Endothelial cell of umbilical vein (primary cell): Measurements from ENCODE around the gene BTN3A1. TPM values are rescaled to one million over a fixed set of nuclear protein-coding genes. Genes with fewer than 3 reads are reported as not detected.

Experiments used
- BruUV-seq: library from RNA; stranded (reverse); fragments of 400-500 nt; replicated peaks from 2 replicates; lab custom pipeline; 2021; lab: Mats Ljungman, UMichigan
- CTCF ChIA-PET: fragments of 300-600, 350-600 bp; sonication (Branson Sonifier 250); formaldehyde crosslinking; loops from one replicate; lab custom pipeline; 2021; ENCODE audit warnings: antibody characterized with exemption, inconsistent platforms; lab: Charles Lee
- POLR2A ChIA-PET: fragments of 300-600, 350-600 bp; sonication (Branson Sonifier 250); formaldehyde crosslinking; loops from one replicate; lab custom pipeline; 2021; ENCODE audit warnings: antibody characterized with exemption, inconsistent platforms; lab: Charles Lee
- DNase-seq: peaks from one replicate; pipeline ENCODE4 v3.0.0-alpha.2; 2011; ENCODE audit warnings: low read depth, low spot score
- FAIRE-seq: peaks from 2 replicates; lab custom pipeline; 2011; peaks lifted over from hg19 to GRCh38; lab: Jason Lieb, UNC
- H2AFZ ChIP-seq: 2 replicates; pipeline ENCODE4 v1.6.0; 2012; ENCODE audit warnings: low read depth, low read length, control low read depth, inconsistent platforms
- H3K27ac ChIP-seq: 2 replicates; pipeline ENCODE4 v1.5.1; 2011; ENCODE audit warnings: low read depth, mild to moderate bottlenecking, control low read depth, low read length, moderate library complexity; ENCODE audit not compliant: insufficient read depth
- H3K27me3 ChIP-seq, 2 experiments: 2 replicates each; pipeline versions ENCODE4 v1.6.0 to v1.6.1; 2011; ENCODE audit warnings: low read length in 2 of 2, mixed read lengths in 1 of 2; ENCODE audit not compliant: control insufficient read depth in 2 of 2, insufficient read depth in 2 of 2
- H3K36me3 ChIP-seq, 2 experiments: 2 replicates in 1 of 2; 3 replicates in 1 of 2; pipeline ENCODE4 v1.5.1; 2011; ENCODE audit warnings: low read length in 2 of 2, mild to moderate bottlenecking in 1 of 2, moderate library complexity in 1 of 2; ENCODE audit not compliant: control insufficient read depth in 2 of 2, insufficient read depth in 2 of 2; ENCODE audit errors: extremely low read depth in 1 of 2
- H3K4me1 ChIP-seq: 3 replicates; pipeline ENCODE4 v1.5.1; 2011; ENCODE audit warnings: mild to moderate bottlenecking, low read length; ENCODE audit not compliant: control insufficient read depth, insufficient read depth; ENCODE audit errors: extremely low read depth
- H3K4me2 ChIP-seq: 2 replicates; pipeline ENCODE4 v1.6.1; 2011; ENCODE audit warnings: low read length, control low read depth, mixed read lengths; ENCODE audit not compliant: insufficient read depth
- H3K4me3 ChIP-seq, 3 experiments: fragments of 200-600 bp in 1 of 3; sonication (generic), shearing (Covaris generic) in 1 of 3; replicated peaks in 1 of 3; 2 replicates each; pipeline ENCODE4 v1.5.1; 2011 to 2016; ENCODE audit warnings: control low read depth in 3 of 3, low read length in 3 of 3, mild to moderate bottlenecking in 2 of 3, inconsistent platforms in 1 of 3, low read depth in 1 of 3, moderate library complexity in 1 of 3; ENCODE audit not compliant: insufficient read depth in 1 of 3
- H3K79me2 ChIP-seq: 2 replicates; pipeline ENCODE4 v1.6.0; 2012; ENCODE audit warnings: low read length, inconsistent platforms; ENCODE audit not compliant: control insufficient read depth, insufficient read depth
- H3K9ac ChIP-seq: replicated peaks from 2 replicates; pipeline ENCODE3; 2011; ENCODE audit warnings: low read length, control low read depth; ENCODE audit not compliant: insufficient read depth; ENCODE audit errors: extremely low read depth
- H3K9me1 ChIP-seq: replicated peaks from 3 replicates; pipeline ENCODE4 v1.6.0; 2011; ENCODE audit warnings: mild to moderate bottlenecking, low read length; ENCODE audit not compliant: control insufficient read depth, insufficient read depth; ENCODE audit errors: extremely low read depth
- H3K9me3 ChIP-seq: replicated peaks from 2 replicates; pipeline ENCODE4 v1.5.1; 2012; ENCODE audit warnings: low read length, inconsistent platforms; ENCODE audit not compliant: control insufficient read depth, insufficient read depth
- H4K20me1 ChIP-seq: replicated peaks from 2 replicates; pipeline ENCODE3; 2011; ENCODE audit warnings: mild to moderate bottlenecking, low read length; ENCODE audit not compliant: control insufficient read depth, insufficient read depth; ENCODE audit errors: extremely low read depth
- CTCF ChIP-seq, 2 donors: IDR thresholded peaks; 1 replicate in 1 of 2; 2 replicates in 1 of 2; pipeline ENCODE4 v1.5.1; 2011; ENCODE audit warnings: low read length in 2 of 2, mild to moderate bottlenecking in 2 of 2, moderate library complexity in 2 of 2, control low read depth in 1 of 2, inconsistent platforms in 1 of 2, low read depth in 1 of 2; ENCODE audit not compliant: insufficient read depth in 1 of 2; ENCODE audit errors: extremely low read depth in 1 of 2
- EZH2 ChIP-seq: IDR thresholded peaks from 2 replicates; pipeline ENCODE4 v1.6.1; 2012; ENCODE audit warnings: borderline replicate concordance, low read depth, mild to moderate bottlenecking, moderate library complexity, low read length, inconsistent platforms; ENCODE audit not compliant: severe bottlenecking
- FOS ChIP-seq: IDR thresholded peaks from 2 replicates; pipeline ENCODE4 v1.6.1; 2011; ENCODE audit warnings: mild to moderate bottlenecking, low read length, moderate library complexity, borderline replicate concordance; ENCODE audit not compliant: insufficient read depth
- GATA2 ChIP-seq: IDR thresholded peaks from 2 replicates; pipeline ENCODE4 v1.7.0; 2011; ENCODE audit warnings: low read depth, mild to moderate bottlenecking, moderate library complexity, mixed read lengths, low read length; ENCODE audit not compliant: insufficient read length, insufficient read depth
- JUN ChIP-seq: IDR thresholded peaks from 2 replicates; pipeline ENCODE4 v1.6.1; 2011; ENCODE audit warnings: borderline replicate concordance, low read depth; ENCODE audit not compliant: insufficient read length, insufficient read depth
- MAX ChIP-seq: IDR thresholded peaks from 2 replicates; pipeline ENCODE4 v1.6.1; 2011; ENCODE audit not compliant: insufficient read depth, insufficient read length
- MYC ChIP-seq: IDR thresholded peaks from one replicate; pipeline ENCODE4 v1.6.1; 2011; ENCODE audit warnings: mild to moderate bottlenecking, low read depth, low read length
- POLR2A ChIP-seq: IDR thresholded peaks from 2 replicates; pipeline ENCODE4 v1.6.1; 2012; ENCODE audit warnings: low read depth, mild to moderate bottlenecking, control low read depth, low read length
- POLR2AphosphoS5 ChIP-seq: IDR thresholded peaks from 2 replicates; pipeline ENCODE4 v1.6.1; 2012; ENCODE audit warnings: low read depth, mild to moderate bottlenecking, control low read depth, low read length, moderate library complexity; ENCODE audit not compliant: insufficient read depth
- dilution Hi-C: fragments of 300-500 bp; cut with MboI; formaldehyde crosslinking; loops from one replicate; pipeline ENCODE4 v1.15.0; 2019; ENCODE audit warnings: low sequenced_read_pairs; ENCODE audit not compliant: extremely low pct_ligation_motif_present
- intact Hi-C: fragments of 100-400 bp; cut with micrococcal nuclease; formaldehyde crosslinking; loops from one replicate; pipeline ENCODE4 v1.10.0; 2022
- polyA plus RNA-seq, 4 experiments: library from polyadenylated mRNA; depleted of rRNA in 3 of 4; stranded (reverse) in 3 of 4; unstranded in 1 of 4; fragments of >200 nt; gene quantifications; 2 replicates each; pipeline versions ENCODE4 v1.2.1 to v1.2.3, GENCODE V29; 2011 to 2012; ENCODE audit warnings: missing spikeins in 1 of 4
- total RNA-seq: library from RNA; stranded (reverse); gene quantifications from 2 replicates; pipeline ENCODE4 v1.2.3, GENCODE V29; 2021

The BTN3A1 gene
- total and polyA plus RNA-seq, 2 donors (not counting 3 experiments of a cell fraction or from before 2014, with no cell fraction given): 7.6 to 12.1 TPM

- no peaks in the 10 kb centered on the region for H3K79me2 ChIP-seq
- no peak for DNase-seq
- H3K27ac ChIP-seq: no peak overlapping the region
- H3K9ac ChIP-seq: no peak overlapping the region
- TF ChIP-seq EZH2 (no peak), POLR2A (no peak), MAX (no peak), JUN (no peak), GATA2 (no peak), MYC (no peak), FOS (no peak), CTCF (IDR thresholded peaks at IDR 0.05; ENCODE audit: extremely low read depth in 1 of 2, insufficient read depth in 1 of 2, low read depth in 1 of 2, low read length in 2 of 2) (no peak), POLR2AphosphoS5 (no peak)
- dilution Hi-C loops (no loop called here), intact Hi-C loops (no loop called here)
- no TSS peak for BruUV-seq
- ChIA-PET CTCF (interaction anchor here (1.2 to 1.3 kb wide), 3 partner anchors 42 to 111 kb away, joined by 3 to 7 read pairs (median 4); no protein-coding TSS in a partner anchor), POLR2A (no interaction called here)
- H3K27me3 ChIP-seq: no peaks in the 10 kb centered on the region
- no peaks in the 10 kb centered on the region for H3K9me1 ChIP-seq
- H3K4me3 ChIP-seq: no peak overlapping the region
- no peaks in the 10 kb centered on the region for H3K9me3 ChIP-seq
- H3K4me2 ChIP-seq: no peak overlapping the region
- no peak for FAIRE-seq
- H2AFZ ChIP-seq: no peak overlapping the region
- H3K36me3 ChIP-seq: no peaks in the 10 kb centered on the region
- H4K20me1 ChIP-seq: no peaks in the 10 kb centered on the region
- peaks cover 9% of the 10 kb centered on the region for H3K4me1 ChIP-seq
These were observed 50.7 kb downstream of the BTN3A1 start for GRCh38 chr6:26452631-26453235.
